ENCODE results near the gene CCDC40. TPM values are rescaled to one million over a fixed set of nuclear protein-coding genes. Genes with fewer than 3 reads are reported as not detected.

Gene CCDC40
- total RNA-seq, 1 experiment from 2014 or later: 16.3 TPM

DNA sequence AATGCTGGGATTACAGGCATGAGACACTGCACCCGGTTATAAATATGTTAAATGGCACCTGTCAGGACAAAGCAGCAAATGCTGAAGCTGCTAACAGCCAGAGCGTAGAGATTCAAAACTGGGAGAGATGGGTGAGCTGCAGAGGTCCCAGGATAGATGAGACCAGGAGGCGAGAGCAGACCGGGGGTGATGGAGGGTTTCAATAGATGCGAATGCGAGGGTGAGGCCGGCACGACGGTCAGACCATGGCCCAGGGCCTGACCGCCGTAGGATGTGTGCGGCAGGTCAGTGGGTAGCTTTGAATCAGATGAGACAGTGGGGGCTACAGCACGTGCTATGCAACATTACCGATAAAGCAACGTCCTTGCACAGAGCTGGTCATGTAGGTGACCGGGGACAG lies 14.3 kb downstream of the CCDC40 start:
- Mint-ChIP-seq H3K4me1 (peaks cover 16% of the 10 kb centered on the region), H3K27me3 (ENCODE audit: low read depth) (no peaks in the 10 kb centered on the region), H3K36me3 (peaks cover 7% of the 10 kb centered on the region), H3K27ac (peak overlapping the region; percentile 18; the same call in 1 of the 2 replicates), H3K4me3 (no peak overlapping the region), H3K9me3 (no peaks in the 10 kb centered on the region)
- no peak for ATAC-seq
- no peak for TF ChIP-seq GRHL2 (CRISPR knock-in tag; IDR thresholded peaks at IDR 0.05; ENCODE audit: insufficient replicate concordance, severe bottlenecking)
- no peak for TF ChIP-seq EMX1 (CRISPR knock-in tag; IDR thresholded peaks at IDR 0.05)
- TF ChIP-seq SOX15 (CRISPR knock-in tag; IDR thresholded peaks at IDR 0.05): no peak
- TF ChIP-seq, protein P1, sequence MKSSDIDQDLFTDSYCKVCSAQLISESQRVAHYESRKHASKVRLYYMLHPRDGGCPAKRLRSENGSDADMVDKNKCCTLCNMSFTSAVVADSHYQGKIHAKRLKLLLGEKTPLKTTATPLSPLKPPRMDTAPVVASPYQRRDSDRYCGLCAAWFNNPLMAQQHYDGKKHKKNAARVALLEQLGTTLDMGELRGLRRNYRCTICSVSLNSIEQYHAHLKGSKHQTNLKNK (CRISPR knock-in tag; IDR thresholded peaks at IDR 0.05): no peak
- TF ChIP-seq, protein P2, sequence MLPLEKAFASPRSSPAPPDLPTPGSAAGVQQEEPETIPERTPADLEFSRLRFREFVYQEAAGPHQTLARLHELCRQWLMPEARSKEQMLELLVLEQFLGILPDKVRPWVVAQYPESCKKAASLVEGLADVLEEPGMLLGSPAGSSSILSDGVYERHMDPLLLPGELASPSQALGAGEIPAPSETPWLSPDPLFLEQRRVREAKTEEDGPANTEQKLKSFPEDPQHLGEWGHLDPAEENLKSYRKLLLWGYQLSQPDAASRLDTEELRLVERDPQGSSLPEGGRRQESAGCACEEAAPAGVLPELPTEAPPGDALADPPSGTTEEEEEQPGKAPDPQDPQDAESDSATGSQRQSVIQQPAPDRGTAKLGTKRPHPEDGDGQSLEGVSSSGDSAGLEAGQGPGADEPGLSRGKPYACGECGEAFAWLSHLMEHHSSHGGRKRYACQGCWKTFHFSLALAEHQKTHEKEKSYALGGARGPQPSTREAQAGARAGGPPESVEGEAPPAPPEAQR (CRISPR knock-in tag; IDR thresholded peaks at IDR 0.05): no peak
- TF ChIP-seq, protein P3, sequence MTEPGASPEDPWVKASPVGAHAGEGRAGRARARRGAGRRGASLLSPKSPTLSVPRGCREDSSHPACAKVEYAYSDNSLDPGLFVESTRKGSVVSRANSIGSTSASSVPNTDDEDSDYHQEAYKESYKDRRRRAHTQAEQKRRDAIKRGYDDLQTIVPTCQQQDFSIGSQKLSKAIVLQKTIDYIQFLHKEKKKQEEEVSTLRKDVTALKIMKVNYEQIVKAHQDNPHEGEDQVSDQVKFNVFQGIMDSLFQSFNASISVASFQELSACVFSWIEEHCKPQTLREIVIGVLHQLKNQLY (CRISPR knock-in tag; IDR thresholded peaks at IDR 0.05): no peak
- TF ChIP-seq ZNF671 (CRISPR knock-in tag; IDR thresholded peaks at IDR 0.05): no peak
- no peak for TF ChIP-seq ZNF263 (CRISPR knock-in tag; IDR thresholded peaks at IDR 0.05; ENCODE audit: low read depth)
- TF ChIP-seq, protein P4, sequence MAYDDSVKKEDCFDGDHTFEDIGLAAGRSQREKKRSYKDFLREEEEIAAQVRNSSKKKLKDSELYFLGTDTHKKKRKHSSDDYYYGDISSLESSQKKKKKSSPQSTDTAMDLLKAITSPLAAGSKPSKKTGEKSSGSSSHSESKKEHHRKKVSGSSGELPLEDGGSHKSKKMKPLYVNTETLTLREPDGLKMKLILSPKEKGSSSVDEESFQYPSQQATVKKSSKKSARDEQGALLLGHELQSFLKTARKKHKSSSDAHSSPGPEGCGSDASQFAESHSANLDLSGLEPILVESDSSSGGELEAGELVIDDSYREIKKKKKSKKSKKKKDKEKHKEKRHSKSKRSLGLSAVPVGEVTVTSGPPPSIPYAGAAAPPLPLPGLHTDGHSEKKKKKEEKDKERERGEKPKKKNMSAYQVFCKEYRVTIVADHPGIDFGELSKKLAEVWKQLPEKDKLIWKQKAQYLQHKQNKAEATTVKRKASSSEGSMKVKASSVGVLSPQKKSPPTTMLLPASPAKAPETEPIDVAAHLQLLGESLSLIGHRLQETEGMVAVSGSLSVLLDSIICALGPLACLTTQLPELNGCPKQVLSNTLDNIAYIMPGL (CRISPR knock-in tag; IDR thresholded peaks at IDR 0.05): no peak
- TF ChIP-seq ZNF416 (CRISPR knock-in tag; IDR thresholded peaks at IDR 0.05): no peak
- TF ChIP-seq ZBTB21 (CRISPR knock-in tag; IDR thresholded peaks at IDR 0.05; ENCODE audit: borderline replicate concordance): no peak
- TF ChIP-seq, protein P5, sequence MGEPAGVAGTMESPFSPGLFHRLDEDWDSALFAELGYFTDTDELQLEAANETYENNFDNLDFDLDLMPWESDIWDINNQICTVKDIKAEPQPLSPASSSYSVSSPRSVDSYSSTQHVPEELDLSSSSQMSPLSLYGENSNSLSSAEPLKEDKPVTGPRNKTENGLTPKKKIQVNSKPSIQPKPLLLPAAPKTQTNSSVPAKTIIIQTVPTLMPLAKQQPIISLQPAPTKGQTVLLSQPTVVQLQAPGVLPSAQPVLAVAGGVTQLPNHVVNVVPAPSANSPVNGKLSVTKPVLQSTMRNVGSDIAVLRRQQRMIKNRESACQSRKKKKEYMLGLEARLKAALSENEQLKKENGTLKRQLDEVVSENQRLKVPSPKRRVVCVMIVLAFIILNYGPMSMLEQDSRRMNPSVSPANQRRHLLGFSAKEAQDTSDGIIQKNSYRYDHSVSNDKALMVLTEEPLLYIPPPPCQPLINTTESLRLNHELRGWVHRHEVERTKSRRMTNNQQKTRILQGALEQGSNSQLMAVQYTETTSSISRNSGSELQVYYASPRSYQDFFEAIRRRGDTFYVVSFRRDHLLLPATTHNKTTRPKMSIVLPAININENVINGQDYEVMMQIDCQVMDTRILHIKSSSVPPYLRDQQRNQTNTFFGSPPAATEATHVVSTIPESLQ (CRISPR knock-in tag; IDR thresholded peaks at IDR 0.05): no peak
- no peak for TF ChIP-seq SMAD3 (CRISPR knock-in tag; IDR thresholded peaks at IDR 0.05; ENCODE audit: borderline replicate concordance)
- TF ChIP-seq, protein P6, sequence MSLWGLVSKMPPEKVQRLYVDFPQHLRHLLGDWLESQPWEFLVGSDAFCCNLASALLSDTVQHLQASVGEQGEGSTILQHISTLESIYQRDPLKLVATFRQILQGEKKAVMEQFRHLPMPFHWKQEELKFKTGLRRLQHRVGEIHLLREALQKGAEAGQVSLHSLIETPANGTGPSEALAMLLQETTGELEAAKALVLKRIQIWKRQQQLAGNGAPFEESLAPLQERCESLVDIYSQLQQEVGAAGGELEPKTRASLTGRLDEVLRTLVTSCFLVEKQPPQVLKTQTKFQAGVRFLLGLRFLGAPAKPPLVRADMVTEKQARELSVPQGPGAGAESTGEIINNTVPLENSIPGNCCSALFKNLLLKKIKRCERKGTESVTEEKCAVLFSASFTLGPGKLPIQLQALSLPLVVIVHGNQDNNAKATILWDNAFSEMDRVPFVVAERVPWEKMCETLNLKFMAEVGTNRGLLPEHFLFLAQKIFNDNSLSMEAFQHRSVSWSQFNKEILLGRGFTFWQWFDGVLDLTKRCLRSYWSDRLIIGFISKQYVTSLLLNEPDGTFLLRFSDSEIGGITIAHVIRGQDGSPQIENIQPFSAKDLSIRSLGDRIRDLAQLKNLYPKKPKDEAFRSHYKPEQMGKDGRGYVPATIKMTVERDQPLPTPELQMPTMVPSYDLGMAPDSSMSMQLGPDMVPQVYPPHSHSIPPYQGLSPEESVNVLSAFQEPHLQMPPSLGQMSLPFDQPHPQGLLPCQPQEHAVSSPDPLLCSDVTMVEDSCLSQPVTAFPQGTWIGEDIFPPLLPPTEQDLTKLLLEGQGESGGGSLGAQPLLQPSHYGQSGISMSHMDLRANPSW (CRISPR knock-in tag; conservative IDR thresholded peaks at IDR 0.05; ENCODE audit: low read depth): no peak
- TF ChIP-seq ETV6 (CRISPR knock-in tag; IDR thresholded peaks at IDR 0.05): no peak
- TF ChIP-seq, protein P7, sequence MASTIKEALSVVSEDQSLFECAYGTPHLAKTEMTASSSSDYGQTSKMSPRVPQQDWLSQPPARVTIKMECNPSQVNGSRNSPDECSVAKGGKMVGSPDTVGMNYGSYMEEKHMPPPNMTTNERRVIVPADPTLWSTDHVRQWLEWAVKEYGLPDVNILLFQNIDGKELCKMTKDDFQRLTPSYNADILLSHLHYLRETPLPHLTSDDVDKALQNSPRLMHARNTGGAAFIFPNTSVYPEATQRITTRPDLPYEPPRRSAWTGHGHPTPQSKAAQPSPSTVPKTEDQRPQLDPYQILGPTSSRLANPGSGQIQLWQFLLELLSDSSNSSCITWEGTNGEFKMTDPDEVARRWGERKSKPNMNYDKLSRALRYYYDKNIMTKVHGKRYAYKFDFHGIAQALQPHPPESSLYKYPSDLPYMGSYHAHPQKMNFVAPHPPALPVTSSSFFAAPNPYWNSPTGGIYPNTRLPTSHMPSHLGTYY (CRISPR knock-in tag; IDR thresholded peaks at IDR 0.05): no peak
- no peak for TF ChIP-seq ZNF219 (CRISPR knock-in tag; IDR thresholded peaks at IDR 0.05; ENCODE audit: borderline replicate concordance)
- TF ChIP-seq, protein P8, sequence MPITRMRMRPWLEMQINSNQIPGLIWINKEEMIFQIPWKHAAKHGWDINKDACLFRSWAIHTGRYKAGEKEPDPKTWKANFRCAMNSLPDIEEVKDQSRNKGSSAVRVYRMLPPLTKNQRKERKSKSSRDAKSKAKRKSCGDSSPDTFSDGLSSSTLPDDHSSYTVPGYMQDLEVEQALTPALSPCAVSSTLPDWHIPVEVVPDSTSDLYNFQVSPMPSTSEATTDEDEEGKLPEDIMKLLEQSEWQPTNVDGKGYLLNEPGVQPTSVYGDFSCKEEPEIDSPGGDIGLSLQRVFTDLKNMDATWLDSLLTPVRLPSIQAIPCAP (CRISPR knock-in tag; IDR thresholded peaks at IDR 0.05): no peak
- no peak for TF ChIP-seq MYBL2 (CRISPR knock-in tag; IDR thresholded peaks at IDR 0.05)
- no peak for DNase-seq (ENCODE audit: low spot score)
- ChIA-PET CTCF (interaction anchor here (1.0 kb wide), 1 partner anchor 32 kb away, joined by 3 read pairs; no protein-coding TSS in a partner anchor), POLR2A (no interaction called here)

Measured in WTC11 (cell line).